Smooth muscle cell of the brain vasculature (primary cell): ENCODE data around the gene FLNB.
"Not testable (repeated sequence)": the region's sequence is repeated elsewhere in the genome, so short reads cannot be mapped to it uniquely, and the experiment has no call there.

ENCODE experiments used
- DNase-seq: peaks from one replicate; pipeline ENCODE4 v3.0.0-alpha.2; 2012; ENCODE audit warnings: low read depth, low spot score

FLNB gene

DNA sequence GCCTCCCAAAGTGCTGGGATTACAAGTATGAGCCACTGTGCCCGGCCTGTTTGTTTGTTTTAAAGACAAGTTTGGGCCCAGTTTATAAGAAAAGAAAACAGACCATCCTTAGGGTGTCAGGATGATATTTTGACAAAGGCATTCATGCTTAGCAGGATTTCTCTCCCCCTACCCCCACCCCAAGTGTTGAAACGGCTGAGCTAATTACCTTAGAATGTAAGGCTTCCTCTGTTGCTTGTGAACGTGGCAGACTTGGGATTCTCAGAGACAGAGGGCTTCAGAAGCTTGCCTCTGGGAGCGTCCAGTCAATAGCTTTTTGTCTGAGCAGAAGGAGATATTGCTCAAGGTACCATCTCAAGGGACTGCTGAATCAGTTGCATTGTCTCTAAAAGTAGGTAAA is 24.0 kb downstream of the FLNB start:
- no peak for DNase-seq

DNA sequence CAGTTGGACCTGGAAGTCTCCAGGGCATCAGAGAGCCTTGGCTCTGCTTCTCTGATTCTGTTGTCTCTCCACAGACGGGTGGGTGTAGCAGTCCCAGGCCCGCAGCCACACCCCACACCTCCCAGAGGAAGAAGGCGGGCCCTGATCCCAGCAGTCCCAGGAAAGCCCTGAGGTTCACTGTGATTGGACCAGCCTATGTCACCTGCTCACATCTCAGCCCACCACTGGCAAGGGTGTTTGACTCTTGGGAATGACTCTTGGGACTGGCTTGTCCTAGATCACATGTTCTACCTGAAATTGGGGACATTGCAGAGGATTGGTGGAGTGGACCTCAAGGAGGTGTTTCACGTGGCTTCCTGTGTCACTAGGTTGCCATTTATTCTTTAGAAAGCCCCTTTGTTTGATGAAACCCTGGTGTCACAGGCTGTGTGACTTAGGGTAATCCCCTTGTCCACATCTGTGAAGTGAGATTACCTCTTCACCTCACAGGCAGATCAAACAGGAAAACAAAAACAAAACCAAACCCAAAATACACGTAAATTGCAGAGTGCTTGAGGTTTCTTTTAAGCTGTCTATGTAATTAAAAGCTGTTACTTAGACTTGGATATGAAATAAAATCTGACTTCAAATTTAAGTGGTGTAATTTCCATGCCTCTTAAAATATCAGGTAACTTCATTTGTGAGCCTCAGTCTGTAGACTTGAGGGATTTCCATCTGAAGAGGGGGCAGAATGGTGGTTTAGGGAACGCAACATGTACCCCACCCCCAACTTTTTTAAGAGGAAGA is 26.7 kb downstream of the FLNB start:
- DNase-seq: no peak

- DNase-seq: no peak
These were observed 27.5 kb downstream of the FLNB start for GRCh38 chr3:58035524-58036255.

DNA sequence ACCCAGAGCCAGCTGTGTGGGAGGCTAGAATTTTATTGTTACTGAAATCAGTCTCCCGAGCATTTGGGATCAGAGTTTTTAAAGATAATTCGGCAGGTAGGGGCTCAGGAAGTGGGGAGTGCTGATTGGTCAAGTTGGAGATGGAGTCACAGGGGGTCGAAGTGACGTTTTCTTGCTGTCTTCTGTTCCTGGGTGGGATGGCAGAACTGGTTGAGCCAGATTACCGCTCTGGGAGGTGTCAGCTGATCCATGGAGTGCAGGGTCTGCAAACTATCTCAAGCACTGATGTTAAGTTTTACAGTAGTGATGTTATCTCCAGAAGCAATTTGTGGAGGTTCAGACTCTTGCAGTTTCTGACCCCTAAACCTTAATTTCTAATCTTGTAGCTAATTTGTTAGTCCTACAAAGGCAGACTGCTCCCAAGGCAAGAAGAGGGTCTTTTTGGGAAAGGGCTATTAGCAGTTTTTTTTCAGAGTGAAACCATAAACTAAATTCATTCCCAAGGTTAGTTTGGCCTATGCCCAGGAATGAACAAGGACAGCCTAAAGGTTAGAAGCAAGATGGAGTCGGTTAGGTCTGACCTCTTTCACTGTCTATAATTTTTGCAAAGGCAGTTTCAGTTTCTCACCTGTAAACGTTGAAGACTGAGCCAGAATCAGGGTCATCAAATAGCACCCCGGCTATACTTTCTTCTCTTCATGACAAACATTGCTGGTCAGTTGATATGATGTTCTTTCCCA is 28.2 kb downstream of the FLNB start:
- no peak for DNase-seq

GRCh38 chr3:58037141-58037910 is 29.1 kb downstream of the FLNB start:
- no peak for DNase-seq

DNA sequence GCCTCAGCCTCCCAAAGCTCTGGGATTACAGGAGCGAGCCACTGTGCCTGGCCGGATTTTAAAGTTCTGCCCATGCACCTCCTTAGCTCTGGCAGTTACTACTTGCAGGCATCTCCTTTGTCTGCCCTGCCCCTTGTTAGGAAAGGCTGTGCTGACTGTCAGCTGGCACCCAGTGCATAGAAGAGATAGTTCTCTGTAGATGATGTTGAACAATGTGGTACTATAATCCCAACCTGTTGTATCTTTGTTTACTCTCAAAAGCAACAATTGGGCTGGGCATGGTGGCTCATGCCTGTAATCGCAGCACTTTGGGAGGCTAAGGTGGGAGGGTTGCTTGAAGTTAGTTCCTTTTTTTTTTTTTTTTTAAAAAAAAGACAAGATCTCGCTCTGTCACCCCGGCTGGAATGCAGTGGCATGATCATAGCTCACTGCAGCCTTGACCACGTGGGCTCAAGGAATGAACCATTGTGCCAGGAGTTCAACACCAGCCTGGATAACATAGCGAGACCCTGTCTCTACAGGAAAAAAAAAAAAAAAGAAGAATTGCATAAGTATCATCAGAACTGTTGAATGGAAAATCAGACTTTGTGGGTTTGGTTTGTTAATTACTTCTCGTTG is 30.6 kb downstream of the FLNB start:
- DNase-seq: no peak

DNA sequence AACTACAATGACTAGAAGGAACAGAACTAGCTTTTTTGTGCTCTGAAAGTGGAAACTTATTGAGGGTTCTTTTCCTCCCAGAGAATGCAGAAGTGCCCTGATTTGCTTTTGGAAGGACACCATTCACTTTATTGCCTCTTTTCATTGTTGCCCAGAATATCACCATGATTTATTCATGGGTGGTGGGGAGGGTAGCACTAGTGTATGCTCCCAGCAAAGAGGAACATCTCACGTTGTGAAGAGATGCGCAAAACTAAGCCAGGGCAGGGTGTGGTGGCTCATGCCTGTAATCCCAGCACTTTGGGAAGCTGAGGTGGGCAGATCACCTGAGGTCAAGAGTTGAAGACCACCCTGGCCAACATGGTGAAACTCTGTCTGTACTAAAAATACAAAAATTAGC is 31.4 kb downstream of the FLNB start:
- no peak for DNase-seq

GRCh38 chr3:58041182-58041825 is 33.1 kb downstream of the FLNB start:
- no peak for DNase-seq

DNA sequence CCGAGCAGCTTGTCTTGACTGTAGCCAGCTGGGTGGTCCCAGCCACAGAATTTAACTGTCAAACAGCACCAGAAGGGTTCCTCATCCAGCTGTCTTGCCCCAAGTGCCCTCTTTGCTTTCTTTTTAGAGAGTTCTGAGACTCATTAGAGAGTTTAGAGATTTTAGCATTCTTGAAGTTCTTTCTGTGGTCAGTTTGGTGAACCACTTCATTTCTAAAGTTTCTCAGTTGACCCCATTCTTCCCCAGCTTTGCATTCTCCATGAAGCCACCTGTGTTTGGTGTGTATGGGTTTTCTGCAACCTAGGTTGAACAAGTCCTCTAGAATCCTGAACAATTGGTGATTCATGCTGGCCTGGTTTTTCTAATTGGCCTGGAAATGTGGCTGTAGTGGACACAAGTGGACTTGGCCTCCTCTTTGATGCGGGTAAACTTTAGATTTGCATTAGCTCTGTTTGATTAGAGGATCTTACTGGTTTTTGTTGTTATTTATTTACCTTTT is 33.7 kb downstream of the FLNB start:
- DNase-seq: no peak

DNA sequence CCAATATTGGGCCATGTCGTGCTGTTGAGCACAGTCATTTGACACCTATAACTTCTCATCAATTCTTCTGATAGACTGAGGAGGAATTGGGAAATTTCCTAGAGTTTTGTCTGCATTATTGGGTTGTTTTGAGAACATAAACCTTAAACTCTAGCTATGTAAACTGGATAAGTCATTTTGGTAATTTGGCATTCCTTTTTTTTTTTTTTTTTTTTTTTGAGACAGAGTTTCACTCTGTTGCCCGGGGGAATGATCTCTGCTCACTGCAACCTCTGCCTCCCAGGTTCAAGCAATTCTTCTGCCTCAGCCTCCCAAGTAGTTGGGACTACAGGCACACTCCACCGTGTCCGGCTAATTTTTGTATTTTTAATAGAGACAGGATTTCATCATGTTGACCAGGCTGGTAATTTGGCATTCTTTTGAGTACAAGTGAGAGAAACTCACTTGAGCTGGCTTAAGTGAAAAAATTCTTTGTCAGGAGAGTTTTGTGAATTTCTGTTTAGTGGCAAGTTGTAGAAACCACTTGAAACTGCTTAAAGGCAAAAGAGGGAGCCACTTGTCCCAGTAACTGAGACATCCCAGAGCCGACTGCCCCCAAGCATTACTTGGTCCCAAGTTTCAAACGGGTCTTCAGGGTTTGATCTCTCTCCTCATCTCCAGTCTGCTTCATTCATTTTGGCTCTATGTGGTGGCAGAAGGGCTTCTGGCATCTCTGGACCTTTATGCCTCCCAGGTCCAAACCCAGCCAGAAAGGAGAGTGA is 34.9 kb downstream of the FLNB start:
- no peak for DNase-seq

DNA sequence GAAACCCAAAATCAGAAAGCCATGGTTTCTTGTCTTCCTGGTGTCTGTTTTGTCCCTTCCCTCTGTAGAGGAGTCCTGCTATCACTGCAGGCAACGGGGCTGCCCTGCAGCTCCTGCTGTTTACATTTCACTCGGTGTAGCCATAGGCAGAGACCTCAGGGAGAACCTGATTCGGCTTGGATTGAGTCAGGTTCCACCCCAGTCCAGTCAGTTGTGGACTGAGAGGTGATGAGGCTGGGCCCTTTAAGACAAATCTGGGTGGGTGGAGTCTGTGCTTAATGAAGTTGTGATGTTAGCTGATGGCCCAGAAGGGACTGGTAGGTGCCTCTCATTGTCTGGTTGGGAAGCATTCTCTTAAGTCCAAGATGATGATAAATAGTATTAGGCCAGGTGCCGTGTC is 35.7 kb downstream of the FLNB start:
- DNase-seq: no peak

DNA sequence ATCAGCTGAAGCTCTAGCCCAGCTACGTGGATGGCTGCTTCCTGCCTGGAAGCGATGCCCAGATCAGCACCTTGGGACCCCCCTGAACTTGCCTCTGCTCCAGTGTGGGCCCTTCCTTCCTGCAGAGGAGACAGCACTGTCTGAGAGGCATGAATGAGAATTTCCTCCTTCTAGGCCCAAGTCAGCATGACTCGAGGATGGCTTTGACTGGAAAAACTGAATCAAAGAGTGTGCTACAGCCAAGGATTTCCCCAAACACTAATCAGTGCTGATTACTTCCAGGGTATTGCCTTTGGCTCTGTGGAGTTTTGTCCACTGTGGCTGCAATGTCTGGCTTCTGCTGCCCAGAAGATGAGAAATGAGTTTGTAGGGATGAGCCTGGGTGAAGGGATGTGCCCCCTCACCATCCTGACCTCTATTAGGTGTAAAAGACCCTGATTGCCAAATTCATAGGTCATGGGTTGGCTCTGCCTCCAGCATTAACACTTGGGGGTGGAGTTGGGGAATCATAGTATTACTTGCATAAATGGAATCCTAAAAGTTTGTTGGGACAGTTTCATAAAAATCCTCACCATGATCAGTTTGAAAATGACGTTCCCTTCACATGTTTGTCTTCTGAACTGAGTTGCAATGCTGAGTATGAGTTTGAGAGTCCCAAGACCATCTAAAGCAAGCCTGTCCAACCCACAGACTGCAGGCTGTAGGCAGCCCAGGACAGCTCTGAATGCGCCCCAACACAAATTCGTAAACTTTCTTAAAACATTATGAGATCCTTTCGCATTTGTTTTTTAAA is 36.7 kb downstream of the FLNB start:
- no peak for DNase-seq

DNA sequence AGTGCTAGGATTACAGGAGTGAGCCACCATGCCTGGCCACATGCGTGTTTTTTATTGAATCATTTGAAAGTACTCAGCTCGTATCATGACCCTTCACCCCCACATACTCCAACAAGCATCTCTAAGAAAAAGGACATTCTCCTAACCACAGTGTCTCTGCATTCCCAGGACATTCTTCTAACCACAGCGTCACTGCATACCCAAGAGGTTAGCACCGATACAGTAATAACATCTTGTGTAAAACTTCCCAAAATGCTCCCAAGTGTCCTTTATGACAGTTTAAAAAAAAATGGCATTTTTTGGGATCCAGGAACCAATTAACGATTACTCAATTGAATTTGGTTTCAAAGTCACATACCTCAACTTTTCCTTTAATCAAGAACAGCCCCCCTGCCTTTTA is 39.6 kb downstream of the FLNB start:
- no peak for DNase-seq

GRCh38 chr3:58048301-58048700 is 40.1 kb downstream of the FLNB start:
- no peak for DNase-seq

GRCh38 chr3:58049143-58049785 is 41.0 kb downstream of the FLNB start:
- no peak for DNase-seq

GRCh38 chr3:58051196-58051595 is 43.0 kb downstream of the FLNB start:
- DNase-seq: no peak

- DNase-seq: not testable (repeated sequence)
These were observed 43.5 kb downstream of the FLNB start for GRCh38 chr3:58051658-58052261.
